MM.1S (cell line): ENCODE measurements around the gene CDYL2.

Experiments used
- DNase-seq: peaks from one replicate; pipeline ENCODE4 v3.0.0-alpha.2; 2015
- H2AFZ ChIP-seq: fragments of 300-600 bp; sonication (generic); 2 replicates; pipeline ENCODE4 v1.6.0; 2016; ENCODE audit warnings: antibody characterized with exemption, low read length
- H3F3A ChIP-seq: fragments of 300-600 bp; sonication (generic); 2 replicates; pipeline ENCODE4 v1.6.1; 2016; ENCODE audit warnings: mild to moderate bottlenecking, antibody characterized with exemption, low read length, moderate library complexity, mixed read lengths; ENCODE audit not compliant: insufficient read depth
- H3K27ac ChIP-seq: fragments of 300-600 bp; sonication (generic); 2 replicates; pipeline ENCODE4 v1.5.1; 2016; ENCODE audit warnings: mild to moderate bottlenecking, low read length
- H3K27me3 ChIP-seq: fragments of 300-600 bp; sonication (generic); replicated peaks from 2 replicates; pipeline ENCODE4 v1.6.0; 2016; ENCODE audit warnings: low read length; ENCODE audit not compliant: insufficient read depth
- H3K36me3 ChIP-seq: fragments of 300-600 bp; sonication (generic); replicated peaks from 2 replicates; pipeline ENCODE4 v1.6.1; 2016; ENCODE audit warnings: mild to moderate bottlenecking, low read length, mixed read lengths; ENCODE audit not compliant: insufficient read depth
- H3K4me1 ChIP-seq: fragments of 300-600 bp; sonication (generic); 2 replicates; pipeline ENCODE4 v1.6.1; 2016; ENCODE audit warnings: low read length, mixed read lengths
- H3K4me2 ChIP-seq: fragments of 300-600 bp; sonication (generic); 2 replicates; pipeline ENCODE4 v1.6.0; 2016; ENCODE audit warnings: low read depth, low read length
- H3K4me3 ChIP-seq: fragments of 300-600 bp; sonication (generic); 2 replicates; pipeline ENCODE4 v1.5.1; 2016; ENCODE audit warnings: low read length, mixed read lengths
- H3K79me2 ChIP-seq: fragments of 300-600 bp; sonication (generic); 2 replicates; pipeline ENCODE4 v1.6.1; 2016; ENCODE audit warnings: mixed run types, low read length, mixed read lengths
- H3K9ac ChIP-seq: fragments of 300-600 bp; sonication (generic); 2 replicates; pipeline ENCODE4 v1.6.1; 2016; ENCODE audit warnings: low read length, mixed read lengths
- H3K9me2 ChIP-seq: fragments of 300-600 bp; sonication (generic); replicated peaks from 2 replicates; pipeline ENCODE4 v1.6.1; 2016; ENCODE audit warnings: mild to moderate bottlenecking, low read length, mixed read lengths; ENCODE audit not compliant: insufficient read depth
- H3K9me3 ChIP-seq: fragments of 300-600 bp; sonication (generic); replicated peaks from 2 replicates; pipeline ENCODE4 v1.6.1; 2016; ENCODE audit warnings: mild to moderate bottlenecking, low read length, mixed read lengths; ENCODE audit not compliant: insufficient read depth
- H4K20me1 ChIP-seq: fragments of 300-600 bp; sonication (generic); 2 replicates; pipeline ENCODE4 v1.6.1; 2016; ENCODE audit warnings: mild to moderate bottlenecking, low read length, moderate library complexity, mixed read lengths; ENCODE audit not compliant: insufficient read depth
- EZH2 ChIP-seq: fragments of 300-600 bp; sonication (generic); optimal IDR thresholded peaks from 2 replicates; pipeline ENCODE3; 2017; ENCODE audit warnings: low read depth, mild to moderate bottlenecking, antibody characterized with exemption, low read length, mixed read lengths
- EZH2phosphoT487 ChIP-seq: fragments of 300-600 bp; sonication (generic); IDR thresholded peaks from 2 replicates; pipeline ENCODE4 v1.6.1; 2018; ENCODE audit warnings: antibody characterized with exemption, low read length
- TF ChIP-seq, protein P1 (sequence below): fragments of 300-600 bp; sonication (generic); IDR thresholded peaks from 2 replicates; pipeline ENCODE4 v1.5.1; 2016; ENCODE audit warnings: antibody characterized with exemption, low read length, mixed read lengths

The CDYL2 gene

GRCh38 chr16:80739523-80739922, 64.9 kb downstream of the CDYL2 start:
- no peak for DNase-seq
- TF ChIP-seq, protein P1, sequence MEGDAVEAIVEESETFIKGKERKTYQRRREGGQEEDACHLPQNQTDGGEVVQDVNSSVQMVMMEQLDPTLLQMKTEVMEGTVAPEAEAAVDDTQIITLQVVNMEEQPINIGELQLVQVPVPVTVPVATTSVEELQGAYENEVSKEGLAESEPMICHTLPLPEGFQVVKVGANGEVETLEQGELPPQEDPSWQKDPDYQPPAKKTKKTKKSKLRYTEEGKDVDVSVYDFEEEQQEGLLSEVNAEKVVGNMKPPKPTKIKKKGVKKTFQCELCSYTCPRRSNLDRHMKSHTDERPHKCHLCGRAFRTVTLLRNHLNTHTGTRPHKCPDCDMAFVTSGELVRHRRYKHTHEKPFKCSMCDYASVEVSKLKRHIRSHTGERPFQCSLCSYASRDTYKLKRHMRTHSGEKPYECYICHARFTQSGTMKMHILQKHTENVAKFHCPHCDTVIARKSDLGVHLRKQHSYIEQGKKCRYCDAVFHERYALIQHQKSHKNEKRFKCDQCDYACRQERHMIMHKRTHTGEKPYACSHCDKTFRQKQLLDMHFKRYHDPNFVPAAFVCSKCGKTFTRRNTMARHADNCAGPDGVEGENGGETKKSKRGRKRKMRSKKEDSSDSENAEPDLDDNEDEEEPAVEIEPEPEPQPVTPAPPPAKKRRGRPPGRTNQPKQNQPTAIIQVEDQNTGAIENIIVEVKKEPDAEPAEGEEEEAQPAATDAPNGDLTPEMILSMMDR: no peak
- TF ChIP-seq EZH2phosphoT487 (no peak), EZH2 (no peak)
- Histone ChIP-seq H3K4me2 (no peak overlapping the region), H3K4me3 (no peak overlapping the region), H2AFZ (no peak overlapping the region), H3K36me3 (no peaks in the 10 kb centered on the region), H3K27me3 (no peaks in the 10 kb centered on the region), H3K4me1 (no peaks in the 10 kb centered on the region), H3K27ac (no peak overlapping the region), H3K9me2 (no peaks in the 10 kb centered on the region), H4K20me1 (no peaks in the 10 kb centered on the region), H3K9ac (no peak overlapping the region), H3K79me2 (no peaks in the 10 kb centered on the region), H3K9me3 (no peaks in the 10 kb centered on the region), H3F3A (no peaks in the 10 kb centered on the region)

DNA sequence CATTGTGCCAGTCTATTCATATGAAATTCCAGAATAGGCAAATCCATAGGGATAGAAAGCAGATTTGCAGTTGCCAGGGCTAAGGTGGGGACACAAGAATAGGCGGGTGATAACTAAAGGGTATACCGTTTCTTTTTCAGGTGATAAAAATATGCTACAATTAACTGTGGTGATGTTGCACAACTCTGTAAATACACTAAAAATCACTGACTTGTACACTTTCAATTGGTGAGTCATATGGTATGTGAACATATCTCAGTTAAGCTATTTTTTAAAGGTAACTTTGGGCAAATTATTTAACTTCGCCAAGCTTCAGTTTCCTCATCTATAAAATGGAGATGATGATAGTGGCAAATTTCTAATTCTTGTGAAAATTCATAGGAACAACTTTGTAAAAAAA, 65.9 kb downstream of the CDYL2 start:
- Histone ChIP-seq H3K9me2 (no peaks in the 10 kb centered on the region), H3K4me1 (no peaks in the 10 kb centered on the region), H3K79me2 (no peaks in the 10 kb centered on the region), H2AFZ (no peak overlapping the region), H3K27me3 (no peaks in the 10 kb centered on the region), H3K36me3 (no peaks in the 10 kb centered on the region), H4K20me1 (no peaks in the 10 kb centered on the region), H3K27ac (no peak overlapping the region), H3F3A (no peaks in the 10 kb centered on the region), H3K4me3 (no peak overlapping the region), H3K4me2 (no peak overlapping the region), H3K9ac (no peak overlapping the region), H3K9me3 (no peaks in the 10 kb centered on the region)
- TF ChIP-seq EZH2phosphoT487: no peak
- no peak for TF ChIP-seq EZH2
- TF ChIP-seq, protein P1: no peak
- DNase-seq: no peak

GRCh38 chr16:80735846-80736245, 68.6 kb downstream of the CDYL2 start:
- Histone ChIP-seq H3K9me2 (no peaks in the 10 kb centered on the region), H3K4me3 (no peak overlapping the region), H3K36me3 (no peaks in the 10 kb centered on the region), H3K79me2 (no peaks in the 10 kb centered on the region), H3K9ac (no peak overlapping the region), H3K9me3 (no peaks in the 10 kb centered on the region), H3K27me3 (no peaks in the 10 kb centered on the region), H3K27ac (no peak overlapping the region), H3K4me1 (no peaks in the 10 kb centered on the region), H4K20me1 (no peaks in the 10 kb centered on the region), H3F3A (no peaks in the 10 kb centered on the region), H2AFZ (no peak overlapping the region), H3K4me2 (no peak overlapping the region)
- TF ChIP-seq EZH2phosphoT487 (no peak), EZH2 (no peak)
- TF ChIP-seq, protein P1: no peak
- DNase-seq: no peak
